A673 (cell line): Measurements from ENCODE around the gene ACSBG1.

Source experiments
- EZH2 ChIP-seq: fragments of 200-600 bp; sonication (generic); IDR thresholded peaks from 2 replicates; pipeline ENCODE4 v1.6.1; 2017; ENCODE audit warnings: borderline replicate concordance, low read depth, mild to moderate bottlenecking, mixed read lengths, antibody characterized with exemption, low read length; ENCODE audit not compliant: poor library complexity, severe bottlenecking
- TF ChIP-seq, protein P1 (sequence below): fragments of 300-800, 200-600 bp; sonication (generic); conservative IDR thresholded peaks from 2 replicates; pipeline ENCODE4 v1.5.1; 2017; ENCODE audit warnings: low read depth, mild to moderate bottlenecking, antibody characterized with exemption, low read length, moderate library complexity, mixed read lengths

- TF ChIP-seq EZH2 = no peak
- TF ChIP-seq, protein P1, sequence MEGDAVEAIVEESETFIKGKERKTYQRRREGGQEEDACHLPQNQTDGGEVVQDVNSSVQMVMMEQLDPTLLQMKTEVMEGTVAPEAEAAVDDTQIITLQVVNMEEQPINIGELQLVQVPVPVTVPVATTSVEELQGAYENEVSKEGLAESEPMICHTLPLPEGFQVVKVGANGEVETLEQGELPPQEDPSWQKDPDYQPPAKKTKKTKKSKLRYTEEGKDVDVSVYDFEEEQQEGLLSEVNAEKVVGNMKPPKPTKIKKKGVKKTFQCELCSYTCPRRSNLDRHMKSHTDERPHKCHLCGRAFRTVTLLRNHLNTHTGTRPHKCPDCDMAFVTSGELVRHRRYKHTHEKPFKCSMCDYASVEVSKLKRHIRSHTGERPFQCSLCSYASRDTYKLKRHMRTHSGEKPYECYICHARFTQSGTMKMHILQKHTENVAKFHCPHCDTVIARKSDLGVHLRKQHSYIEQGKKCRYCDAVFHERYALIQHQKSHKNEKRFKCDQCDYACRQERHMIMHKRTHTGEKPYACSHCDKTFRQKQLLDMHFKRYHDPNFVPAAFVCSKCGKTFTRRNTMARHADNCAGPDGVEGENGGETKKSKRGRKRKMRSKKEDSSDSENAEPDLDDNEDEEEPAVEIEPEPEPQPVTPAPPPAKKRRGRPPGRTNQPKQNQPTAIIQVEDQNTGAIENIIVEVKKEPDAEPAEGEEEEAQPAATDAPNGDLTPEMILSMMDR = no peak
These were observed 38.0 kb upstream of the ACSBG1 start for GRCh38 chr15:78272316-78272715.
